ENCODE measurements around the gene CD5L.

The CD5L gene

DNA sequence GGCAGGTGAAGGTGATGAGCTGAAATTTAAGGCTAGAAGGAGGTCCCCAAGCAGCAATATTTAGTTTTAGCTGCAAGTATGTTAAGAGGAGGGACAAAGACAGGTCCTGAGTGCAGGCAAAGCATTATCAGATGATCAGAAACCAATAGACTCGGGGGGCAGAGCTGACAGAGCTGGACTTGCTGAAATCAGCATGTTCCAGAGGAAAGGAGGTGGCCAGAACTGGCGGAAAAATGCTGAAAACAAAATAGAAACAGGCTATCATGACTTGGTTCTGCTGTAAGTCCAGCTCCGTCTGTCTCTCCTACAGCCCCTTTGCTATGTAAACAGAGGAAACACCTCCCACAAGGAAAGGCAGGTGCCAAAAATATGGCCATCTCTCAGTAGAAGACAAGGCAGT lies at the start of gene CD5L:
Gene CD5L (minus strand): TSS at position 101 of the 400 bp plus-strand sequence. CDS start 107 bp downstream, outside the sequence.
- DNase-seq: no peak

DNA sequence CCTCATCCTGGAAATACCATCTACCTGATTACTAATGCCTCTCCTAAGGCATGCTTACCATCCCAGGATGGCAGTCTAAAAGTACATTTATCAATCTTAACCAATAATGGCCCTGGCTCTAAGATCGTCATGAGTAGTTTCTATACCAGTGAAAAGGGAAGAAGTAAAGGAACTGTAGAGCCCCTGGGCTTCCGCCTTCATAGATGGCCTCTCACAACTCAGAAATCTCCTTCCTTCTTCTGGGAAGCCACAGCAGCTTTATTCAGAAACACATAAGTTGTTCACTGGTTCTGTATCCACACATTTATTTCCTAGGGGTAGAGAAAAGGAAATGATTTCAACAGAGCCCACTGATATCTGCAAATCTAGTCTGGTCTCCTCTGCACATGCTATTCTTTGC lies 41.0 kb upstream of the CD5L start:
- no peak for DNase-seq

DNA sequence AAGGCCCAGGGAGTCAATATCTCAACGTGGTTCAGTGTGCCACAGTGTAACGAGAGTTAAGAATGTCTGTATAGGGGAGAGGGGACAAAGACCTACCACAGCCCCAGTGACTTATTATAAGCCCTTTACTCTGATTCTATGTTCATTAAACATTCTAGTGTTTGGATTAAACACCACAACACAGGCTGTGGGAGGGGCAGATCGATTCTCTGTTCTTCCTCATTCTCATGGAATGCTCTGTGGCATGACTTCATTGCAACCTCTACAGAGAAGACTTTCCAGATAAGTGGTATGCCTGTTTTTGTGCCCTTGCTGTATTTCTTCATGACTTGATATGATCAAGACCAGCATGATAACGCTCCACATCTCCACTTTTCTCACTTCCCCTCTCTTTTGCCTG lies 39.0 kb upstream of the CD5L start:
- no peak for DNase-seq

DNA sequence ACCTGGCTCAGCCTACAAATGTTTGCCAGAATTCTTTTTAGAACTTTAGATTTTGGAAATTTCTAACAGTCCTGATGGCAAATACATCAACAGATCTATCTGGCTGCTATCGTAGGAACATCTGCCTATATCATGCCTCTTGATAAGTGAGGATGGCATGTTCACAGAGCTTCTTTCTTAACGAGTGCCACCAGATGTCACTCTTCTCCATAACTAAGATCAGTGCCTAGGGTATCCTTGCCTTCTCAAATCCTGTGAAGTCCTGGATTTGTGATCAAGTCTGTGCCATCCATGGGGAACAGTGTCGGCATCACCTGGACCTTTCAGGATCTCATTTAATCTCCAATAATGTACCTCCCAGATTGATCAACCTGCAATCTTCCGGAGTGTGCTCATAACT lies 36.5 kb upstream of the CD5L start:
- no peak for DNase-seq

DNA sequence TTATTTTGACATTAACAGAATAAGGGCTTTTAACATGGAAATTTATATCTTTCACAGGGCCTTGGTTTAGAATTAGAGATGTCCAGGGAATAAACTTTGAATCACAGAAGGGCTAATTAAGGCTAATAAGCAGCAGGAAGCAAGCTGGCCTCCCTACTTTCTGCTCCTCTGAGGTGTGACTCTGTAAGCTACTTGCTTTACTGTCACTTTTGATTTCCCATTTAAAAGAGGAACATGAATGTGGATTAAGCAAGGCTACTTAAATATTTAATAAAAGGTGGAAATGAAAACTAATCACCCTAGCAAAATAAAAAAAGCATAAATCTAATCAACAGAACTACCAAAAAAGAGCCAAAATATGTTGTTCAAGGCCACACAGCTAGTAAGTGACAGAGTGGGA lies 28.9 kb upstream of the CD5L start:
- DNase-seq: no peak

DNA sequence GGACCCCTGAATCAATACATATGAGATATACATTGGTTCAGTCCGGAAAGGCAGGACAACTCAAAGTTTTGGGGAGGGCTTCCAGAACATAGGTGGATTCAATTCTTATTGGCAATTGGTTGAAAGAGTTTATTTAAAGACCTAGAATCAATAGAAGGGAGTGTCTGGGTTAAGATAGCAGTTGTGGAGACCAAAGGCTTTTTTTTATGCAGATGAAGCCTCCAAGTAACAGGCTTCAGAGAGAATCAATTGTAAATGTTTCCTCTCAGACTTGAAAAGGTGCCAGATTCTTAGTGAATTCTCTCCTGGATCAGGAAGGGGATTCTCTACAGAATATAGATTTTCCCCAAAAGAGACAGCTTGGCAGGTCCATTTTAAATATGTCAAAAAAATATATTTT lies 27.0 kb upstream of the CD5L start:
- no peak for DNase-seq

DNA sequence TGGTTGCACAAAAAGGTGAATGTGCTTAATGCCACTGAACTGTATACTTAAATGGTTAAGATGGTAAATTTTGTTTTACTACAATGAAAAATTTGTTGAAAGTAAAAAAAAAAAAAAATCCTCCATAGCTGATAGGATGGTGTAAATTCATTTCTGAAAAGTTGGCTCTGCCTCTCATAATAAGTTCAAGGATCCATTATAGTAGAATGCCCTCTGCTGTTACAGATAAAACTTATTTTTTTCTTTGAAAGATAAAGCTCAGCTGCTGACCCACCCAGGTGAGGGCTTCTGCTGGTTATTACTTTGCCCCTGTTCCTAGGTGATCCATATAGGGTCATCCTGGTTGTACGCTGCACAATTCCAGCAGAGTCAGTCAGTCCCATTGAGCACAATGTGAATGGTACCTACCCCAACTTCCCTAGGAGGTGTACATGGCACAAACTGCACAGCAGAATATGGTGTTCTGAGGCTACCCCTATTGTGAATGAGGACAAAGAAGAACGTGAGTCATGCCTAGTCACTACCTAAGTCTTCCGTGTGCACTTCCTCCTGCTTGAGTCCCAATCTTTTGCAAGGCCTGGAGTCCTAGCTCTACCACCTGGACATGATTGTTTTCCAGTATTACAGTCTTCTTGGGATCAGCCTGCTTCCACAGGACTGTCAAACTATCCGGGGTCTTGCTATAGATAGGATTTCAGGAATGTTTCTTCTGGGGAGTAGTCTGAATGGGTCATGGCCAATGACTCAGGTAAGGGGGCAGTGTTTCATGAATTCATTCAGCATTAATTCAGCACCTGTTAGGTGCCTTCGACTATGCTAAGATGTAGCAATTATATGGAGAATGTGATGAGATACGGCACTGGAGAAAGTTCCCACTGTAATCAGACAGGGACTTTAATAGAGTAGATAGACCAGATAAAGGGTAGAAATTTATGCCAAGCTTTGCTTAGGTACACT lies 20.8 kb upstream of the CD5L start:
- no peak for DNase-seq

DNA sequence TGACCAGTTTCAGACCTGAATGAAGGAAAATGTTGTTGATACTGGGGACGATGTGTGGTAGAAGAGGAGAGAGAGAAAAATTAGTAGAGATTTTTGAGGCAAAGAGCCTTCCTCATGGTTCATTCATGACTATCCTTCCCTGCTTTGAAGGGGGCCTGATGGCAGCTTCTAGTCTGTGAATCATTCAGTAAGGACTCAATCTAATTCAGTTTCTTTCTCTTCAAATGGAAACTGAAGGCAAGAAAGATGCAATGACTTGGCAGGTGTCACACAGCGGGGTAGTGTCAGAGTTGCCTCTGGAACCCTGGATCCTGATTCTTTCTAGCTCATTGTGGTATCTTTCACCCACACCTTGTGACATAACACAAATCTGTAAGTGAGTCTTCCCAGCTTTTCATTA lies 14.9 kb upstream of the CD5L start:
- DNase-seq: no peak

DNA sequence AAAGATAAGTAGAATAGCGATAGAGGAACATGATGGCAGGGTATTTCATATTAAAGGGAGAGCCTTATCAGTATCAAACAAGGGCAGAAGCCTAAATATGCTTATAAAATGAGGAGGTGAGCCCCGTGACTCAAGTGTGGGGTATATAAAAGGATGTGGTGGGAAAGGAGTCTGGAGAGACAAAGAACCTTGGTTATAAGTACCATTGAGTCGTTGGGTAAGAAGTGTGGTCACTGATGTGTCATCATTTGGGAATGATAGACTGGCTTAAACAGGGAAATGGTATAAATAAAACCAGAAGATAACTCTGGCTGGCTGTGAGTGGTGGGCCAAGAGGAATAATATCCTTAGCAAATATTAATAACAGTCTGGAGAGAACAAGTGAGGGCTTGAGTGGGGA lies 10.9 kb upstream of the CD5L start:
- no peak for DNase-seq

DNA sequence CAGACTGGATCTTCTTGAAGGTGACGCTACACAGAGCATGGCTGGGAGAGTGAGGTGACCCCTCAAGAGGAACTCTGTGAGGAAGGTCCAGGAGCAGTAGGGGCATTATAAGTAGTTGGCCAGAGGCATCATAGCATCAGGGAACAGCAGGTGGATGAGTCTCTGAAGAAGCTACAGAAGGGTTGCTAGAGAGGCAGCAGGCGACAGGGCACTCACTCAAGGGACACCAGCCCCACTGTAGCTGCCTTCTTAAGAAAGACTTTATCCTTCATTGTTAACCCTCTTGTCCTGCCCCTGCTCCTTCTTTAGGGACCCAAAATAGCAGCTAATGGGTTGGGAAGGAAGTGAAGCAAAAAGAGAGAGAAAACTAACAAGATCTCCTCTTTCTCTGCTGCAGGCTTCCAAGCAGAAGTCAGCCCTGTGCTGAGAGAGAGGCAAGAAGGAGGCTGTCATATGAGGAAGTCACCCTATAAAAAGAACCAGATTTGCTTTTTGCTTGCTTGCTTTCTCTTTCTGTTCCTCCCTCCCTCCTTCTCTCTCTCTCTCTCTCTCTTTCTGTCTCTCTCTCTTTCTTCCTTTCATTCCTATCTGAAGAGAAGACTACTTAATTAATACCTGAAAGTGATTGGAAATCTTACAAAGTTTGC lies 7.7 kb upstream of the CD5L start:
- no peak for DNase-seq

DNA sequence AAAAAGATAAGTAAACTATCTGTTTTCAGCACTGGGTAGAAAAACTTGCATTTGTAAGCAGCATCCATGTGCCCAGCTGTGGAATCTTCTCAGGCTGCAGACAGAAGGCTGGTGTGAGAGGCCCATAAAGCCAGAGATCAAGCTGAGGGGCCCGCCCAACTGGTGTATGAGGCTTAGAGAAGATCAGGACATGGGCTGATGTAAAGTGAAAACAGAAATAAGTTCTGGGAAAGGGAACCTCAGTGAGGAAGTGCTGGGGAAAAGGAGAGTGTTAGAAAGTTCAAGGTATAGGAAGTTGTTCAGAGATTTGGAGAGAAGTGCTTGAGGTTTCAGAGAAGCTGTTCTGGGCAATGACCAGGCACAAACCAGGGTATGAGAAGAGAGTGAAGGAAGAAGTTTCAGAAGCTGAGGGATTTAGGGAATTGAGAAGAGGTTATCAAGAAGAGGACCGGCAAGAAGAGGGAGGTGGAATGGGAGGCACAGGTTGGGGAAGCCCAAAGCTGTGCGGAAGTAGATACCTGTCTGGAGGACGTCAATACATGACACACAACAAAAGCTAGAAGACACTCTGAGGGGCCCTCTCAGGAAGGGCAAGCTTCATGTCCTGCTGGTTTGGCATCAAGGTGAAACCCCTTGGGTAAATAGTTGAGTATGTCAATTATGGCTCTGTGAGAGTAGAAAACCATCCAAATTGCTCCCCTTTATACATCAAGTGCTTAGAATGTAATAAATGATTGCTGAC lies 2.7 kb upstream of the CD5L start:
- no peak for DNase-seq

DNA sequence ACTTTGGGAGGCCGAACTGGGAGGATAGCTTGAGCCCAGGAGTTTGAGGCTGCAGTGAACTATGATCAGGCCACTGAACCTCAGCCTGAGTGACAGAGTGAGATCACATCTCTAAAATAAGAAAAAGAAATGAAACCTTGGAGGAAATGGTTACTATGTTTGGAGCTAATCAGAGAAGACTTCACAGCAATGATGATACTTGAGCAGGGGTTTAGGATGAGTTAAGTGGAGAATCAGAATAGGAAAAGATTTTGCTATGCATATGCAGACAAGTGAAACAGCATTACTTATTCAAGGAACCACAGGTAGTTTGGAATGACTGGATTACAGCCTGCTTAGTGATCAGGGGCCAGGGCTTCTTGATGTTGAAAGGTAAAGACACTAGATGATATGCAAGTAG lies 1.3 kb upstream of the CD5L start:
- DNase-seq: no peak

DNA sequence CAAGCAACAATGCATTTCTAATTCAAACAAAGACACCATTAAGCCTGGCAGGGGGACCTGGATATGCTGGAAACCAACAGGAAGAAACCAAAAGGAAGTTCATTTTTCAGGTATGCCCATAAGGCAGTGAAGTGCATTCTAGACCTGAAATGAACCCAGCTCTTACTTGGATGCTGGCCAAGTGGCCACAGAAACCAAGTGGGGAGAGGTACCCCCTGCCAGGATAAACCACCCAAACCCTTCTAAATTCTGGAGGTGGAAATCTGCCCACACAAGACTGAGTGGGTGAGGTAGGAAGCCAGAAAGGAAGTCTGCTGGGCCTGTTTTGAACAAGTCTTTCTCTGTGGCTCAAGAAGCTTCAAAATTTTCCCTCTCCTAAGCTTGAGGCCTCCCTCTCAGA lies 2.6 kb downstream of the CD5L start:
- no peak for DNase-seq

DNA sequence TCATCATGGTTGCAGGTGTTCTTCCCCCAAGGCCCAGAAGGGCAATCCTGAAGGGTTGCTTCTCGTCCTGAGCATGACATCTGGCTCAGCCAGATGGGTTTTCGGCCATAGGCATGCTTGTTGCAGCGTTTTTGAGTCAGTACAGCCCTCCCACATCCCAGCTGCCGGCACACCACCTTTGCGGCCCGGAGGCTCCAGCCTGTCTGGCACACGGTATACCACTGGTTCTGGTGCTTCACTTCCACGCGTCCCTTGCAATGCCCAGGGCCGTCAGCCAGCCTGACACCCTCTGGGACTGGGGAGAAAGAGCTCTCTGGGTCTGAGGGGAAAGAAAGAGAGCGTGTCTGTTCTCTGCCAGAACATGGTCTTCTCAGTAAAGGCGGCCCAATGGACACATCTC lies 7.2 kb downstream of the CD5L start:
- no peak for DNase-seq

DNA sequence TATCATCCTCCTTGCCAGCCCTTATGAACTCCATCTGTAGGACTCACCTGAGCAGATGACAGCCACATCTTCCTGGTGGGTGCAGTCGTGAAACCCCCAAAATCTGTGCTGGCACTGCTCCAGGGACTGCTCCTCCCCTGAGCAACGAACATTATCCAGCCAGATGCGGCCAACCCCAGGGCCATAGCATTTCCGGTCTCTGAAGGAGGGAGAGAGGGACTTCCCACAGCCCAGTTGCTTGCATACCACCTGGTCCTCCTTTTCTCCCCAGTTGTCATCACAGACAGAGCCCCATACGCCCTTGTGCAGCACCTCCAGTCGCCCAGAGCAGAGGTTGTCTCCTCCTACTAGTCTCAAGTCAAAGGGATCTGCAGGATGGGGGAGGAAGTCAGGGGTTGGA lies 8.5 kb downstream of the CD5L start:
- DNase-seq: no peak

DNA sequence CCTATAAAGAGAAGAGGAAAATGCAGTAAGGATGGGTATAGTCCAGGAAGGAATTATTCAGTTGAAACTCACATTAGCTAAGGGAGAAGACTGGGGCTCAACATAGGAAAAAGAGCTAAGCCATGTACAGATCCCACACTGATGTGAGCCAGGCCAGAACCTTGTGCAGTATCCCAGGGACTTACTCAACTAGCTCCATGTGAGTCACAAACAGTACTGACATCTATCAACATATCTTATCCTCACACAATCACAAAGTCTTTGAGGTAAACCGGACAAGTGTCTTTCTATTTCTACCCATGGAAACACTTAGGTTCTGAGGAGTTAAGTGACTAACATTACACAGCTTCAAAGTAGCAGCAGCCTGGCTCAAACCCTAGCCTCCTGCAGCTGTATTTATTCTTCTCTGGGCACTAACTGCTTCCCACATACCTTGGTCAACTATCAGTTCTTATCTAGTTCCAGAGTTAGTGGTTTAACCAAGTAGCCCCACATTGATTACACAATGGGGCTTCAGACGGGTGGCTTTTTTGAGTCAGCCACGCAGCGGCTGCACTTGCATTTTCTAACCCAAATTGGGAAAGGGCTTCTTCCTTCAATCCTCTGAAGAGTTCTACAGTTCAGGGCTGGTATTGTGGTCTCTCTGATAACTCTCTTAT lies 9.5 kb downstream of the CD5L start:
- no peak for DNase-seq

DNA sequence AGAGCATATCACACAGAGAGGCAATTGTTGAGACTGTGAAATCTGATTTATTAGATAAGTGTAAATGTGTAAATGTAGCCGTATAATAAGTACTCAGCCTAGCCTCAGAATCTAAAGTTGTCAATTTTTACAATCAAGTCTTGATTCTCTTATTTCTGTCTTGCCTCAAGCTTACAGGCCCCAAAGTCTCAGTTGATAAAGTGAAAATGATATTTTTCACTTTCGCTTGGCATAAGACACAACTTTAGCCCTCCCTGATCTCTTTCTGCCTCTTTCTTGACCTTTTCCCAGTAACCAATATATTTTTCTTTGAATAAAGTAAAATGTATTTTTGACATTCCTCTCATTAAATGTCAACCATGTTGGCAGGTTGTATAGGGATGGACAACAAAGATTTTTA lies 10.7 kb downstream of the CD5L start:
- no peak for DNase-seq

DNA sequence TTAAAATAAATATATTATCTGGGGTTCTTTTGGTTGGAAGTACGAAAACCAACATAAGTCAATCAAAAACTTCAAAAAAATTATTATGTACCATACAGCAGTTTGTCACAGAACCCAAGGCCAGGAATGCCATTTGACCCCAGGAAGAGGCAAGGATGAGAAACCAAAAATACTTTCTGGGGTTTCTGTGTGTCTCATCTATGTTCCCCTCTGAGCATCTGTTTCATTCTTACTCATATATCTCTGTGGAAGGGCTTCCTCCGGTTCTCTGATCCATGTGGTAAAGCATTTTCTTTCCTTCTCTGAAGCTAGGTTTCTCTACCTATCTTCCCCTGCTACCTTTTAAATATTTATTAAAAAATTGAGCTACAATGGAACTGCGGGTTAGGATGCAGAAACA lies 11.9 kb downstream of the CD5L start:
- DNase-seq: no peak

DNA sequence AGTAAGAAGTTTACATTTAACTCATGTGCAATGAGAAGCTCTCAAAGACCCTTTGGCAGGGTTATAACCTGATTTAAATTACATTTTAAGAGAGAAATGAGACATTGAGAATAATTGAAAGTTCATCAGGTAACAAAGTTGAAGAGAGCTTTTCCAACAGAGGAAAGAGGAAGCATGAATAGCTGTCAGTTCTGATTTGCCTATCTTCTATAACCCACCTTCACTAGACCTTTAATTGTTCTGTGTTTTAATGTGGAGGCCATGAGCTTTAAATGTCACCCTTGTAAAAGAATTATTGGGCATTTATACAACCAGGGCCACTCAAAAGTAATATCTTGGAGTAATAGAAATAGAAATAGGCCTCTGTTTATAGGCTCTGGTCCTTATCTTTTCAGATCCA lies 12.4 kb downstream of the CD5L start:
- DNase-seq: no peak

DNA sequence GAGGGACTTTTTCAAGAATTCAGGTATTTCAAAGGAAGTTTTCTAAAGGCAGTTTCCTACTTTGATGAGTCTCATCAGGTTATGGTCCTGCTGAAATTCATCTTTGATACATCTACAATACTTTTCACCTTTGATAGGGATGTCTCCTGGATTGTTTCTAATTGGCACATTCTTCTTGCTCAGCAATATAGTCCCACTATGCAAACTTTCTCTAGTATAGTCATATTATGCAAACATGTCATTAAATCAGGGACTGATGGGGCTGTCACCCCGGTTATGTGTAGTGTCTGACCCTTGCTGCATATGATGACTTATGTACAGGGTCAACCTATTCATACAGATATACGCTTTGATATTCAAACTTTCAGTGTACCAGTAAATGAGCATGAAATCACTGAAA lies 21.3 kb downstream of the CD5L start:
- DNase-seq: no peak

DNA sequence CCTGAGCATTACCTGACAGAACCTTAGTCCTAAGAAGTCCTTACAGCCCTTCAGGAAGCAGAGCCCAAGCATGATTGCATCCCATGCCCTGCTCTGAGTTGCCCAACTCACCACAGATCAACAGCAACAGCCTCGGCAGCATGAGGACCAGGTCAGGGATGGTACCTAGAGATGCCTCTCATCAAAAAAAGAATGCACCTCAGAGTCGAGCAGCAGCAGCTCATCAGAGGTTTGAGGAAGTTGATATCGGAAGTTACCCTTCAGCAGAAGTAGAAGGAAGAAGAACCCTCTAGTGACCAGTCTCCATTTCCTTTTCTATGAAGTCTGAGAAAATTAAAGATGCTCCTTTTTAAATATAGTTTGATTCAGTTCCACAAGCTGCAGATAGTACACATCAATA lies 21.7 kb downstream of the CD5L start, which contains the start of gene FCRL1:
Gene FCRL1 (minus strand): TSS at position 225 of the 400 bp plus-strand sequence. CDS start 83 bp downstream, at position 142.
- no peak for DNase-seq

DNA sequence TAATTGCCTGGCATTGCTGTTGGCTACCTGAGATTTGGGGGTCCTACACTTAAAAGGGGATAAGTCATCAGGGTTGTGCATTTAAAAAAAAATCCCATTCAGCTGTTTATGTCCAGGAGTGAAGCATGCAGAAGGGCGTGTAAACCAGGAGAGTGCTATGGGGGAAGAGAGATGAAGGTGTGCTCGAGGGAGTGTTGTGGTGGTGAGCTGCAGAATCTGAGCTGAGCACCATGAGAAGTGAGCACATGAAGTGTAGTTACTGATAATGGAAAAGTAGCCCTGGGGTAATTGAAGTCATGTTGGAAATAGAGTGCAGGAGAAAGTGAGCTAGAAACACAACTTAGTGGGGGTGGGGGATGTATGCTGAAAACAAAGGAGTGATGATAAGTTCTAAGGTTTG lies 22.4 kb downstream of the CD5L start:
- no peak for DNase-seq

DNA sequence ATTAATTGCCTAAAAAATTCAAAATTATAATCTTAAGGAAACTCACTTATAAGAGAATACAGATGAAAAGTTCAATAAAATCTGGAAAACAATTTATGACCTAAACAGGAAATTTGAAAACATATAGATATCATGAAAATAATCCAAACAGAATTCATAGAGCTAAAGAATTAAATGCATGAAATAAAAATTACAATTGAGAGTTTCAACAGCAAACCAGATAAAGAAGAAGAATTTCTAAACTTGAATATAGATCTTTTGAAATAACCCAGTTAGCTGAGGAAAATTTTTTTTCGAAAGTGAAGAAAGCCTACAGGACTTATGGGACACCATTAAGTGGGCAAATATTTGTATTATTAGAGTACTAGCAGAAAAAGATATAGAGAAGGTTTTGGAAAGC lies 28.3 kb downstream of the CD5L start:
- DNase-seq: no peak
